Epithelial cell of proximal tubule (primary cell): Measurements from ENCODE around the gene FBXW5. TPM values are rescaled to one million over a fixed set of nuclear protein-coding genes. Genes with fewer than 3 reads are reported as not detected.

ENCODE experiments used
- DNase-seq: peaks from one replicate; pipeline ENCODE4 v3.0.0-alpha.2; 2011; ENCODE audit warnings: low read depth
- H3K4me3 ChIP-seq: 2 replicates; pipeline ENCODE4 v1.5.1; 2011; ENCODE audit warnings: low read depth, mild to moderate bottlenecking, low read length
- total RNA-seq: library from RNA; depleted of rRNA; stranded (reverse); fragments of >200 nt; gene quantifications from 2 replicates; pipeline ENCODE4 v1.2.3, GENCODE V29; 2015
- TF ChIP-seq, protein P1 (sequence below): conservative IDR thresholded peaks from 2 replicates; pipeline ENCODE4 v1.5.1; 2012; ENCODE audit warnings: low read depth, mild to moderate bottlenecking, low read length

Gene FBXW5
- total RNA-seq, 1 donor from 2014 or later = 124 TPM

DNA sequence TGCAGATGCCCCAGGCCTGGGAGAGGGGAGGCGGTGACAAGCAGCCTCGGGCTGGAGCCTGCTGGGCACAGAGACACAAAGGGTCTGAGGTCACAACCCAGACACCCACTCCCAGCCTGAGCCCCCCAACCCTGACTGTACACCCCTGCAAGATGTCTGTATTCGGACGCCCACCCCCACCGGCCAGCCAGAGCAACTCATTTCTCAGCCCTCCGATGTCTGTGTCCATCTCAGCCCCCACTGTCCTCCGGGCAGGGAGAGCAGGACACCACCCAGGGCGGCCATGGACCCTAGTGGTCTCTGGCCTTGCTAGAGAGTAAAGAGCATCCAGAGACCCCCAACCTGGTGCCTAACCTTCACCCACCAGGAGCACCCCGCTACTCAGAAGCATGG is 11.4 kb upstream of the FBXW5 start:
- TF ChIP-seq, protein P1, sequence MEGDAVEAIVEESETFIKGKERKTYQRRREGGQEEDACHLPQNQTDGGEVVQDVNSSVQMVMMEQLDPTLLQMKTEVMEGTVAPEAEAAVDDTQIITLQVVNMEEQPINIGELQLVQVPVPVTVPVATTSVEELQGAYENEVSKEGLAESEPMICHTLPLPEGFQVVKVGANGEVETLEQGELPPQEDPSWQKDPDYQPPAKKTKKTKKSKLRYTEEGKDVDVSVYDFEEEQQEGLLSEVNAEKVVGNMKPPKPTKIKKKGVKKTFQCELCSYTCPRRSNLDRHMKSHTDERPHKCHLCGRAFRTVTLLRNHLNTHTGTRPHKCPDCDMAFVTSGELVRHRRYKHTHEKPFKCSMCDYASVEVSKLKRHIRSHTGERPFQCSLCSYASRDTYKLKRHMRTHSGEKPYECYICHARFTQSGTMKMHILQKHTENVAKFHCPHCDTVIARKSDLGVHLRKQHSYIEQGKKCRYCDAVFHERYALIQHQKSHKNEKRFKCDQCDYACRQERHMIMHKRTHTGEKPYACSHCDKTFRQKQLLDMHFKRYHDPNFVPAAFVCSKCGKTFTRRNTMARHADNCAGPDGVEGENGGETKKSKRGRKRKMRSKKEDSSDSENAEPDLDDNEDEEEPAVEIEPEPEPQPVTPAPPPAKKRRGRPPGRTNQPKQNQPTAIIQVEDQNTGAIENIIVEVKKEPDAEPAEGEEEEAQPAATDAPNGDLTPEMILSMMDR = no peak
- DNase-seq = no peak
- H3K4me3 ChIP-seq = no peak overlapping the region

DNA sequence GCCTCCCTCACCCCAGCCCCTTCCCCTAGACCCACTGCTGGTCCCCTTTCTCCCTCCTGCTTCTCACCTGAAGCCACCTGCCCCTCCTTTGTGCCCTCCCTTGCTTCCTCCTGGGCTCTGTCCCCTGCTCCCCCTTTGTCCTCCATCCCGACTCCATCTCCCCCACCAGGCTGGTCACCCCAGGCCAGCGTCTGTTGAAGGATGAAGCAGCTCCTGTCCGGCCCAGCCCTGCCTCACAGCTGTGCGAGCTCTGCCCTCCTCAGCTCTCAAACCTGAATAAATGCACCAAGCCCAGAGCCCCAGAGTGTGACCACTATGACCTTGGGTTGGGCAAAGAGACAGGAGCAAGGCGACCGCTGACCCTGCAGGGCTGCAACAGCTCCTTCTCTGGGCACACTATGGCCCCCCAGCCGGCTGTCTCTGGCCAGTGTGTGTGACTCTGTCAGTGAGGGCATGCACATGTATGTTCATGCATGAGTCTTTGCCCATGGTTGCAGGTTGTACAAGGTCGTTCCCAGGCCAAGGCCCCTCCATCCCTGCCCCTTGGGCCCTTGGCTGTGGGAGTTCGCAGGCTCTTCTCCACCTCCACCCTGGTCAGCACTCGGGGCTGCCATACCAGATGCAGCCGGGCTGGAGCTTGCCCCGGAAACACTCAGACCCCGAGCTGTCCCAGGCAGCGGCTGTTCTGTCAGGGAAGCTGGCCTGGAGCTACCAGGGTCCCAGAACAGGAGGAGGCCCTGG is 10.8 kb upstream of the FBXW5 start:
- DNase-seq = no peak
- TF ChIP-seq, protein P1 = no peak
- no peak overlapping the region for H3K4me3 ChIP-seq

DNA sequence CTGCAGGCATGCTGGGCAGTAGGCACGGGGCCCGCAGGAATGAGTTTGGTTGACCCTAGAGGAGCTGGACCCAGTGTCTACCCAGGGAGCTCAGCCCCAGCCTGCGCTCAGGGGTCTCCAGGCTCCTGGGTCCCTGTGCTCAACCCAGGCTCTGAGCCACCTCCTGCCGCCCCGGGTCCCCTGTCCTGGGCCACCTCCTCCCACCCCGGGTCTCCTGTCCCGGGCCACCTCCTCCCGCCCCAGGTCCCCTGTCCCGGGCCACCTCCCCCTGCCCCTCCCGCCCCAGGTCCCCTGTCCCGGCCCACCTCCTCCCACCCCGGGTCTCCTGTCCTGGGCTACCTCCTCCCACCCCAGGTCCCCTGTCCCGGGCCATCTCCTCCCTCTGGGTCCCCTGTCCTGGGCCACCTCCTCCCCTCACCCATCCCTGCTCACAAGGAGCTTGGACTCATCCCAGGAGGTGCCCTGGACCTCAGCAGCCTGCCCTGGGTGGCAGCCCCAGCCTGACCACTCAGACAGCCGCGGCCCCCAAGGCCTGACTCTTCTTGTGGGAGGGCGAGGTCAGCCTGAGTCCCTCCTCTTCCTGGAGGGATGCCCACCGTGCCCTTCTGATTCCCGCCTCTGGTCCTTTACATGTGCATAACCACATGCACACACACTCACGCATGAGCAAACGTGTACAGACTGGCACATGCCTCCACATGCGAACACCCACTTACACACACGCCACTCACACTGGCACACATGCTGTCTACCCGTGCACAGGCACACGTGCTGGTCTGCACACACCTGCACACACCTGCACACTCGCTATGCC is 9.9 kb upstream of the FBXW5 start:
- TF ChIP-seq, protein P1 = no peak
- no peak overlapping the region for H3K4me3 ChIP-seq
- no peak for DNase-seq

DNA sequence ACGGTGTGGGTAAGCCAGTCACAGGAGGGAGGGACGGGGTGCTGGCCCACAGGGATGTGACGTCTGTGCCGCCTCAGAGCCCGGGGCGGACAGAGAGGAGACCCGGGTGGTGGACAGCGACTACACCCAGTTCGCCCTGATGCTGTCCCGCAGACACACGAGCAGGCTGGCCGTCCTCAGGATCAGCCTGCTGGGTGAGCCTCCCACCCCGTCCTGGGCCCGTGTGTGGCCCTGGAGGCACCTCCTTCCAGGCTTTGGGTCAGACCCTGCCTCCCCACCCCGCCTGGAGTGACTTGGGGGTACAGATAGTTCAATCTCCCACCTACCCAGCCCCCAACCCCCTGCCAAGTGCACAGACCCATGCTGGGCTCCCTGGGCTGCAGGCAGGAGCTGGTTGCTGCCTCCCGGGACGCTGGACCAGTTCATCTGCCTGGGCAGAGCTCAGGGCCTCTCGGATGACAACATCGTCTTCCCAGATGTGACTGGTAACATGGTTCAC is 9.3 kb upstream of the FBXW5 start:
- TF ChIP-seq, protein P1 = no peak

DNA sequence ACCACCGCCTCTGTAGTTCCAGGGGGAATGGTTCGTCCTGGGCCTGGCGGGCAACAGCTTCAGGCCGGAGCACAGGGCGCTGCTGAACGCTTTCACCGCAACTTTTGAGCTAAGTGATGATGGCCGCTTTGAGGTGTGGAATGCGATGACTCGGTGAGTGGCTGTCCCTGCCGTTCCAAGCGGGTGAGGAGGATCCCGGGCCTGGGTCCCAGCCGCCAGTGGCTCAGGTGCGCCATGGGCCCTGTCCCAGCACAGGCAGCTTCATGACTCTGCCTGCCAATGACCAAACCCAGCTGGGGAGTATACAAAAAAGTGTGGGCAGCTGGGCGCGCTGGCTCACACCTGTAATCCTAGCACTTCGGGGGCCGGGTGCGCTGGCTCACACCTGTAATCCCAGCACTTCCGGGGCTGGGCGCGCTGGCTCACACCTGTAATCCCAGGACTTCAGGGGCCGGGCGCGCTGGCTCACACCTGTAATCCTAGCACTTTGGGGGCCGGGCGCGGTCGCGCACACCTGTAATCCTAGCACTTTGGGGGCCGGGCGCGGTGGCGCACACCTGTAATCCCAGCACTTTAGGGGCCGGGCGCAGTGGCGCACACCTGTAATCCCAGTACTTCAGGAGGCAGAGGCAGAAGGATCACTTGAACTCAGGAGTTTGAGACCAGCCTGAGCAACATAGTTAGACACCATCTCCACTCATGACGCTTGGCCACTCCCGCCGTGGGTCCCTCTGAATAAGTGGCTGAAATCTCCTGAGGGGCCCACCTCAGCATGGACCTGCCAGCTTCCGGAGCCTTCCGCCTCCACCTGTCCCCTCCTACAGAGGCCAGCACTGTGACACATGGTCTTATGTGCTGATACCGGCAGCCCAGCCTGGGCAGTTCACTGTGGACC is 8.6 kb upstream of the FBXW5 start:
- TF ChIP-seq, protein P1 = no peak
- no peak overlapping the region for H3K4me3 ChIP-seq
- DNase-seq = no peak

More for the DNA sequence above, 9.3 kb upstream of the FBXW5 start:
- H3K4me3 ChIP-seq = no peak overlapping the region
- no peak for DNase-seq

DNA sequence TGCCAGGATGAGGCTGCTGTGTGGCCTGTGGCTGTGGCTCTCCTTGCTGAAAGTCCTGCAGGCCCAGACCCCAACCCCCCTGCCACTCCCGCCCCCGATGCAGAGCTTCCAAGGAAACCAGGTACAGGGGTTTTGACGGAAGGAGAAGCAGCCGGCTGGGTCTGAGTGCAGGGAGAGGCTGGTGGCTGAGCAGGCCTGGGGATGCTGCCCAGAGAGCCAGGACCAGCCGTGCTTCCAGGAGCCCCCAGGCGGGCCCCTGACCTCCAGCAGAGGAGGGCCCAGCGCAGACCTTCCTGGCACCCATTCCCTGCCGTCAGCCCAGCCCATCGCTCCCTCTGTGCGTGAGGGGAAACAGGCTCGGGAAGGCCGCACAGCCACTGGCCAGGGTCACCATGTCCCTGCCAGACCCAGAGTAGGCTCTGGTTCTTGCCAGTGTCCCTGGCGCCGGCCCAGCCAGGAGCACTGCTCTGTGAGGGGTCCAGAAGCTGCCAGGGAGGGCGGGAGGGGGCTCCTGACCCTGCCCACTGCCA is 7.8 kb upstream of the FBXW5 start:
- TF ChIP-seq, protein P1 = no peak
- no peak overlapping the region for H3K4me3 ChIP-seq
- no peak for DNase-seq
